AG08395 (cell line): ENCODE results near the gene ARHGAP8.
"Not testable (repeated sequence)": the region's sequence is repeated elsewhere in the genome, so short reads cannot be mapped to it uniquely, and the experiment has no call there.

Experiments
- DNase-seq: peaks from one replicate; pipeline ENCODE4 v3.0.0; 2012; ENCODE audit warnings: mixed read lengths, low spot score

The ARHGAP8 gene

DNA sequence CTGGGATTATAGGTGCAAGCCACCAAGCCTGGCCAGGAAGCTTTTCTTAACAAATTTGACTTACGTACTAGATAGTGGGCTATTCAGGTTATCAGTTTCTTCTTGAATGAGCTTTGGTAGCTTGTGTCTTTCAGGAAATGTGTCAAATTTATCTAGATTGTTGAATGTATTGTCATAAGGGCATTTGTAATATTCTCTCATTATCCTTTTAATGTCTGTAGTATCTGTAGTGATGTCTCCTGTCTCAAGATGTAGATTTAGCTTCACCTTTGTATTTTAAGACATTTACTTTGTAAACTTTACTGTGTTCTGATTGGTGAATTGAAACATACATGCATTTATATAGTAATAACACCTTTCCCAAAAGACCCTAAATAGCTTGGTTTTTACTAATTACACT, 20.7 kb downstream of the ARHGAP8 start:
- no peak for DNase-seq

- no peak for DNase-seq
These were observed 23.5 kb downstream of the ARHGAP8 start for GRCh38 chr22:44775862-44776261.

DNA sequence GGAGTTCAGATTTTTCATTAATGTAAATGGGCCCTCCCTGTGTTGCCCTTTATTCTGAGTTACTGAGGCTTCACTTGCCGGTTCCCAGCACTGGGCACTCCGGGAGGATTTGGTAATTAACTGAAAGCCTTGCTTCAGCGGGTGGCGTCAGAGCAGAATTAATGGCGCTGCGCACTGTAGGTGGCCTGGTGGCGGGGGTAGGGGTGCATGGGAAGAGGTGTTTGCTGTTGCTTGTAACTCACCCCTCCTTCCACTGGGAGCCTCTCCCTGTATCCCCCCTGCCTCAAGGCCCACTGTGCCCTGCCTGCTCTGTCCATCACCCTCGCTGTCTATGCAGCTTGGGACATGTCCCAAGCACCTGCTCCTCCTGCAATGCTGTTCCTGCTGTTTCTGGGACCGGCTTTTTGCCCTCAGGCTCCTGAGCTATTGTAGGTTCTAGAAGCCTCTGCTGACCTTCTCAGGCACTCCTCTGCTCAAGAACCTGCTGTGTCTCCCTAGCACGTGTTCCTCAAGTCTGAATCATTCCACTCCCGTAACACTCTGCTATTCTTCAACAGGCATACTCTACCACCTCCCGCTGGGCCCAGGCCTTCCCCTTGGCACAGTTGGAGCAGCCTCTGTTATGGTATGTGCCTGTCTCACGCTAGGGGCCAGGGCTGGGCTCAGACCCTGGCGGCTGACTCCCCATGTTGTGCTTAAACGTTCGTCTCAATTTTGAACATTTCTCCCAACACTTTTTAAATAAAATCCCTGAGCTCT, 24.4 kb downstream of the ARHGAP8 start:
- no peak for DNase-seq

- DNase-seq, result no peak
These were observed 25.0 kb downstream of the ARHGAP8 start for GRCh38 chr22:44777364-44777755.

DNA sequence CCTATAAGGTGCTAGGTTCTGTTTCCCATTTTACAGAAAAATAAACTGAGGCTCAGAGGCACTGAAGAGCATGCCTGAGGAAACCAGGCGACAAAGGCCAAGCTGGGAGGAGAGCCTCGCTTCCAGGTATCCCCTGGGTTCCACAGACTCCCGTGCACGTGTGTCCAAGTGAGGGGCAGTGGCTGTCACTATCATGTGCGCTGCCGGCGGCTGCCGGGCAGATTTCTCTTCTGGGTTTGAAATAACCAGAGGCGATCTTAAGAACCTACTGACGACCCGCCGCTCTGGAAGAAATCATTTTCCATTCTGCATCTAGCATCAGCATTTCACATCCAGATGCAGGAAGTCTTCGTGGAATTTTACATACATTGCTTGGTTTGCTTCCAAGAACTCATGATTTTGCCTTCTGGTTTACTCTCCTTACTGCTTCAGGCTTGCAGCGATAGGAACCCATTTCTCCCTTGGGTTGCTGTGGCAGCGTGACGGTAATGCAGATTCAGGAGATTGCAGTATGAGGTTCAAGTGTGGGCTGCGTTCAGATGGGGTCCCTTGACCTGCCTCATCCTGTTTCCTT, 28.6 kb downstream of the ARHGAP8 start:
- DNase-seq, result no peak

- no peak for DNase-seq
These were observed 30.1 kb downstream of the ARHGAP8 start for GRCh38 chr22:44782363-44782963.

GRCh38 chr22:44783091-44783490, 30.7 kb downstream of the ARHGAP8 start:
- no peak for DNase-seq

DNA sequence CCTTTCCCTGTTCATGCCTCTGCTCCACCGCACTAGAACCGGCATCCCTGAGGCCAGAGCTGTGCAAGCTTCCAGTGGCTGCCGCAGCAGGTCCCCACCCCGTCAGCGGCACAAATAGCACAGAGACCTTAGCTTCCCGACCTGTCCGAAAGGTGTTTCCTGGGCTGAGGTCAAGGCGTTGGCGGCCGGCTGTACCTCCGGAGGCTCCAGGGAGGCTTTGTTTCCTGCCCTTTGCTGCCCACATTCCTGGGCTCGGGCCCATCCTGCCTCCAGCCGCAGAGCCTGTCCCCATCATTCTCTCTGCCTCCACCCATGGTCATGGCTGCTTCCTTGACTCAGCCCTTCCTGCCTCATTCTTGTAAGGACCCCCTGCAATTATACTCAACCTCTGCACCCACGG, 31.2 kb downstream of the ARHGAP8 start:
- DNase-seq, result no peak

- no peak for DNase-seq
These were observed 33.8 kb downstream of the ARHGAP8 start for GRCh38 chr22:44786136-44786535.

- no peak for DNase-seq
These were observed 34.2 kb downstream of the ARHGAP8 start for GRCh38 chr22:44786610-44787009.

DNA sequence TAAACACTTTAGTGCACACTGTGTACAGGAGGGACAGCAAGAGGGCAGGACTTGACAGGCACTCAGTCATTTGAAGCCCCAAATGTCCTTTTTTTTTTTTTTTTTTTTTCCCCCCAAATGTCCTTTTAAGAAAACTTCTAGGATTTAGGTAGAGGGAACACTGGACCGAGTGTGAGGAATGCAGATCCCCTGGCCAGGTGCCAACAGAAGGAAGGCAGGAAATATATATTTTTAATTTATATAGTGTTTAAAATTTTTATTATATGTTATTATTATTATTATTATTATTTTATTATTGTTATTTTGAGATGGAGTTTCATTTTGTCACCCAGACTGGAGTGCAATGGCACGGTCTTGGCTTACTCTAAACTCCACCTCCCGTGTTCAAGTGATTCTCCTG, 35.5 kb downstream of the ARHGAP8 start:
- no peak for DNase-seq

- no peak for DNase-seq
These were observed 40.7 kb downstream of the ARHGAP8 start for GRCh38 chr22:44793106-44793505.

- DNase-seq, result no peak
These were observed 41.3 kb downstream of the ARHGAP8 start for GRCh38 chr22:44793506-44794172.

DNA sequence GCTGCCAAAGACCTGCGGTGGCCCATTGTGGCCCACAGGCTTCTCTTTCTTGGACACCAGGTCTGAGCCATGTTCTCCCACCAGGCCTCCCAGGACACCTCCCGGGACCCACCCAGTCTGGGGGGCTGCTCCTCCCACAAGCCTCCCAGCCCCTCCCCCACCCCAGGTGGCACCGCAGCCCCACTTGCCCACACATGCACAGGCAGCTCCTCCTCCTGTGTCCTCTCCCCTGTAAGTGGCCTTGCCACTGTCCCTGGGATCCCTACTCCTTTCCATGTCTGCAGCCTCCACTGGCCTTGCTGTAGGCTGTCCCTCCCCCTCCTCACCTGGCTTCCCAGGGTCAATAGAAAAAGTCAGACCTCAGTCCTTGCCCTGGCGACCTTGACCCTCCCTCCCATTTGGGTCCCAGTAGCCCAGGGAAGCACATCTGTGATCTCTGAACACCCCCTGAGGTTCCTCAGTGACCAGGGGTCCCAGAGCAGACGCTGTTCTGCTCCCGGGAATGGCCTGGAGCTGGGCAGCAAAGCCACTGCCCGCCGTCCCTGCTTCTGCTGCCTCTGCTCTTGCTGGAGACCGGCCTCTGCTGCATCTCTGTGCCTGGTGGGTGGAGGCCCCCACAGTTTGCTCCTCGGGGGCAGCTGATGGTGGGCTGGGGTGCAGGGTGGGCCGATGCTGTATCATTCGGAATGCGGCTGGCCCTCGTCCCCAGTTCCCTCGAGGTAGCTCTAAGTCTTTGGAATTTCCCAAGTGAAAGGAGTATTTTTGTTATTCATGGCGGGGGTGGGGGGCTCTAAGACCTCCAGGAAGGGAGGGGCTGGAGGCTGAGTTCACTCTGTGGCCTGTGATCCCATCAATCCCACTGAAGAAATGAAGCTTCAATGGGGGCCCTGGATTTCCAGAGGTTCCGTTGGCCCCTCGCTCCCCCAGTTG, 43.6 kb downstream of the ARHGAP8 start:
- no peak for DNase-seq

DNA sequence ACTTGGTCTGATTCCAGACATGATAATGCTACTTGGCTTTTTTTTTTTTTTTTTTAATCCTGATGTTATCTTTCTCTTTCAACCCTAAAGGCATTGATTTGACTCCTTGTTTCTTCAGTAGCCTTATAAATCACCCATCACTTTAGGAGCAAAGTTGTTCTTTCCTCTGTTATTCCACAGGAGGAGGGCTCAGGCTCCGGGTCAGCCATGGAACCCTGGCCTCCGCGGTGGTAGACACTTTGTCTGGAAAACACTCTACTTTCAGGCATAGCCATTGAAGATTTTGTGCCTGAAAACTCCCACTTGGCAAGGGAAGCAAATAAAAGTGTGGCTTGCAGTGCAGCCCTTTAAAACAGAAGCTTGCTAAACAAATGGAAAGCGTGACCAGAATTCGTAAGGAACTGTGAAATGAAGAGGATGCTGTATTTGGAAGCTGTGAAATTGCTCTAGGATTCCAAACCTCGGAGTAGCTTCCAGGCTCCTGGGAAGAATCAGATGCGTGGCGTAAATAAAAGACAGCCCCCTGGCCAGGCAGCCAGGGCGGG, 44.9 kb downstream of the ARHGAP8 start:
- DNase-seq, result no peak

- DNase-seq, result no peak
These were observed 46.9 kb downstream of the ARHGAP8 start for GRCh38 chr22:44799077-44799945.

DNA sequence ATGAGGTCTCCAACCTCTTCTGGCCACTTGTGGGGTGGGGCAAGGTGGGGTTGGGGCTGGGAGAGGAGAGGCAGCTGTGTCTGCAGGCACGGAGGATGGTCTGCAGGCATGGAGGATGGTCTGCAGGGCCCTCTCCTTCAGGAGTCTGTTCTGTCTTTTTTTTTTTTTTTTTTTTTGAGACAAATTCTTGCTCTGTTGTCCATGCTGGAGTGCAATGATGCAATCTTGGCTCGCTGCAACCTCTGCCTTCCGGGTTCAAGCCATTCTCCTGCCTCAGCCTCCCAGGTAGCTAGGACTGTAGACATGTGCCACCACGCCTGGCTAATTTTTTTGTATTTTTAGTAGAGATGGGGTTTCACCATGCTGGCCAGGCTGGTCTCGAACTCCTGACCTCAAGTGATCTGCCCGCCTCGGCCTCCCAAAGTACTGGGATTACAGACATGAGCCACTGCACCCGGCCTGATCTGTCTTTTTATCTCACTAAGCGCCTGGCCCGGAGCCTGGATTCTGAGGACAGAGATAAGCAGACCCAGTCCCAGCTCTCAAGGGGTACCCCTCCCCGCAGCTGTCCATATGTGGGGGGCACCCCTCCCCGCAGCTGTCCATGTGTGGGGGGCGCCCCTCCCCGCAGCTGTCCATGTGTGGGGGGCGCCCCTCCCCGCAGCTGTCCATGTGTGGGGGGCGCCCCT, 47.7 kb downstream of the ARHGAP8 start:
- DNase-seq, result not testable (repeated sequence)

- no peak for DNase-seq
These were observed 49.1 kb downstream of the ARHGAP8 start for GRCh38 chr22:44801476-44801875.

- DNase-seq, result no peak
These were observed 49.8 kb downstream of the ARHGAP8 start for GRCh38 chr22:44802071-44802700.
